ENCODE measurements around the gene TMEM175.
A peak's percentile ranks its signal among the peaks of the same experiment; 100 is the strongest.

DNA sequence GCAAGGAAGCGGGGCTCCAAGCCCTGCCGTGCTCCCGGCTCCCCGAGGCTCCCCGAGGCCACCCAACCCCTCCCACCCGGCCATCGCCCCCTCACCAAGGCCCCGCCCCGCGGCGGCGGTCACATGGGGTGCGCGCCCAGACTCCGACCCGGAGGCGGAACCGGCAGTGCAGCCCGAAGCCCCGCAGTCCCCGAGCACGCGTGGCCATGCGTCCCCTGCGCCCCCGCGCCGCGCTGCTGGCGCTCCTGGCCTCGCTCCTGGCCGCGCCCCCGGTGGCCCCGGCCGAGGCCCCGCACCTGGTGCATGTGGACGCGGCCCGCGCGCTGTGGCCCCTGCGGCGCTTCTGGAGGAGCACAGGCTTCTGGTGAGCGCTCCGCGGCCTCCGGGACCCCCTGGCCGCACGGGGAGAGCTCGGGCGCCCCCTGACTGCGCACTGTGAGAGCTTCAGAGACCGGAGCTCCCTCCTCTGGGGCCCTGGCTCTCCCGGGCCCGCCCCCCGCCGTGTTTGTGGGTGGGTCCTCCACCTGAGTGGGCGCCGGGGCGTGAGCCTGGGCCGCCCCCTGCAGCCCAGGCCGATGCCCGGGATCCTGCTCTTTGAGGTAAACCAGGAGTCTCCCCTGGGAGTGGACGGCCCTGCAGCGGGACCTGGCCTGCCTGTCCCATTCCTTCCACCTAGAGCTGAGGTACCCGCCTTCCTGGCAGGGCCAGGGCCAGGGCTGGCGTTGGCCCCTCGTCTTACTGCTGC lies 54.8 kb downstream of the TMEM175 start, which contains the start of gene IDUA:
- TF ChIP-seq FOXM1 (IDR thresholded peaks at IDR 0.05; ENCODE audit: low read depth): no peak
- TF ChIP-seq FOXM1 (CRISPR knock-in tag; IDR thresholded peaks at IDR 0.05; ENCODE audit: low read depth): 0 out of 2 replicates have a peak, but pooled peaks have one; percentile 45
- TF ChIP-seq POLR2AphosphoS5 (IDR thresholded peaks at IDR 0.05; ENCODE audit: control insufficient read depth, insufficient read depth, low read depth, low read length): peak; percentile 68
- TF ChIP-seq, protein P1, sequence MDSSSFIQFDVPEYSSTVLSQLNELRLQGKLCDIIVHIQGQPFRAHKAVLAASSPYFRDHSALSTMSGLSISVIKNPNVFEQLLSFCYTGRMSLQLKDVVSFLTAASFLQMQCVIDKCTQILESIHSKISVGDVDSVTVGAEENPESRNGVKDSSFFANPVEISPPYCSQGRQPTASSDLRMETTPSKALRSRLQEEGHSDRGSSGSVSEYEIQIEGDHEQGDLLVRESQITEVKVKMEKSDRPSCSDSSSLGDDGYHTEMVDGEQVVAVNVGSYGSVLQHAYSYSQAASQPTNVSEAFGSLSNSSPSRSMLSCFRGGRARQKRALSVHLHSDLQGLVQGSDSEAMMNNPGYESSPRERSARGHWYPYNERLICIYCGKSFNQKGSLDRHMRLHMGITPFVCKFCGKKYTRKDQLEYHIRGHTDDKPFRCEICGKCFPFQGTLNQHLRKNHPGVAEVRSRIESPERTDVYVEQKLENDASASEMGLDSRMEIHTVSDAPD (CRISPR knock-in tag; IDR thresholded peaks at IDR 0.05): no peak
- TF ChIP-seq, protein P2, sequence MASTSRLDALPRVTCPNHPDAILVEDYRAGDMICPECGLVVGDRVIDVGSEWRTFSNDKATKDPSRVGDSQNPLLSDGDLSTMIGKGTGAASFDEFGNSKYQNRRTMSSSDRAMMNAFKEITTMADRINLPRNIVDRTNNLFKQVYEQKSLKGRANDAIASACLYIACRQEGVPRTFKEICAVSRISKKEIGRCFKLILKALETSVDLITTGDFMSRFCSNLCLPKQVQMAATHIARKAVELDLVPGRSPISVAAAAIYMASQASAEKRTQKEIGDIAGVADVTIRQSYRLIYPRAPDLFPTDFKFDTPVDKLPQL (IDR thresholded peaks at IDR 0.05; ENCODE audit: extremely low read depth, insufficient read length): no peak
- peak; percentile 93 for TF ChIP-seq TARDBP (IDR thresholded peaks at IDR 0.05)

Measured in K562 (cell line).